Measurements from ENCODE around the gene TMEM151B. TPM values are rescaled to one million over a fixed set of nuclear protein-coding genes. Genes with fewer than 3 reads are reported as not detected.
A peak's percentile ranks its signal among the peaks of the same experiment; 100 is the strongest.

TMEM151B gene
- total RNA-seq, 1 experiment from 2014 or later: 0.04 TPM

- Histone ChIP-seq H3K4me1 (ENCODE audit: low read length) (no peaks in the 10 kb centered on the region), H3K4me2 (ENCODE audit: low read depth, low read length, poor library complexity, severe bottlenecking) (no peak overlapping the region), H3K36me3 (ENCODE audit: insufficient read depth, low read length) (no peaks in the 10 kb centered on the region), H3K9ac (ENCODE audit: low read length) (no peak overlapping the region), H2AFZ (ENCODE audit: low read length) (no peak overlapping the region), H4K20me1 (ENCODE audit: insufficient read depth, low read depth, low read length) (no peaks in the 10 kb centered on the region), H3K9me2 (replicated peaks; ENCODE audit: insufficient read depth, low read length) (no peaks in the 10 kb centered on the region), H3K4me3 (ENCODE audit: low read length) (no peak overlapping the region), H3K79me2 (ENCODE audit: low read length) (no peaks in the 10 kb centered on the region), H3K27me3 (ENCODE audit: low read length) (no peaks in the 10 kb centered on the region), H3K9me3 (ENCODE audit: low read length) (no peaks in the 10 kb centered on the region), H3K27ac (ENCODE audit: low read length) (no peak overlapping the region)
- no peak for DNase-seq
Measured at GRCh38 chr6:44302856-44303255, 32.6 kb downstream of the TMEM151B start.

DNA sequence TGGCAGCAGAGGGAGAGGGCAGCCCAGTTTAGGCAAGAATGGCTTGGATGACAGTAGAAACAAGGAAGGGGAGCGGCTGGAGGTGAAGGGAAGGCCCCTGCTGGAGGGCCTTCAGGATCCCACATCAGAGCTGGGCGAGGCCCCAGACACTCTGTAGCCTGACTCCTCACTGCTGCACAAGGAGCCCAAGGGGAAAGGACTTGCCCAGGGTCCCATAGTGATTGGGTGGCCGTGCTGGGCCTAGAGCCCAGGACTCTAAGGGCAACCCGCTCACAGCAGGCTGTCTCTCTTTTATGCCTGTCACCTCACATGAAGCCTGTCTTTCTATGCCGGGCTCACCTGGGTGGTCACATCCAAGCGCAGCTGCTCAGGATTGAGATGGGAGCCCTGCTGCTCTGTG, 33.6 kb downstream of the TMEM151B start:
- Histone ChIP-seq H3K4me3 (ENCODE audit: low read length) (no peak overlapping the region), H2AFZ (ENCODE audit: low read length) (no peak overlapping the region), H3K36me3 (ENCODE audit: insufficient read depth, low read length) (no peaks in the 10 kb centered on the region), H3K9me2 (replicated peaks; ENCODE audit: insufficient read depth, low read length) (no peaks in the 10 kb centered on the region), H3K9ac (ENCODE audit: low read length) (no peak overlapping the region), H3K4me1 (ENCODE audit: low read length) (no peaks in the 10 kb centered on the region), H3K27me3 (ENCODE audit: low read length) (no peaks in the 10 kb centered on the region), H3K79me2 (ENCODE audit: low read length) (no peaks in the 10 kb centered on the region), H3K9me3 (ENCODE audit: low read length) (no peaks in the 10 kb centered on the region), H3K4me2 (ENCODE audit: low read depth, low read length, poor library complexity, severe bottlenecking) (no peak overlapping the region), H3K27ac (ENCODE audit: low read length) (no peak overlapping the region), H4K20me1 (ENCODE audit: insufficient read depth, low read depth, low read length) (no peaks in the 10 kb centered on the region)
- DNase-seq: no peak

GRCh38 chr6:44304282-44305199, 34.3 kb downstream of the TMEM151B start:
- peak; percentile 64 for DNase-seq

GRCh38 chr6:44305200-44305725, 35.0 kb downstream of the TMEM151B start:
- H3K4me1 ChIP-seq (ENCODE audit: low read length): no peaks in the 10 kb centered on the region
- no peaks in the 10 kb centered on the region for H4K20me1 ChIP-seq (ENCODE audit: insufficient read depth, low read depth, low read length)
- no peak overlapping the region for H3K4me2 ChIP-seq (ENCODE audit: low read depth, low read length, poor library complexity, severe bottlenecking)
- peaks cover 8% of the 10 kb centered on the region; the same call in 1 of the 2 replicates for H3K36me3 ChIP-seq (ENCODE audit: insufficient read depth, low read length)
- no peaks in the 10 kb centered on the region for H3K9me2 ChIP-seq (replicated peaks; ENCODE audit: insufficient read depth, low read length)
- H3K79me2 ChIP-seq (ENCODE audit: low read length): no peaks in the 10 kb centered on the region
- H2AFZ ChIP-seq (ENCODE audit: low read length): no peak overlapping the region
- no peaks in the 10 kb centered on the region for H3K9me3 ChIP-seq (ENCODE audit: low read length)
- H3K27me3 ChIP-seq (ENCODE audit: low read length): no peaks in the 10 kb centered on the region
- no peak for DNase-seq
- no peak overlapping the region for H3K27ac ChIP-seq (ENCODE audit: low read length)
- H3K4me3 ChIP-seq (ENCODE audit: low read length): no peak overlapping the region
- H3K9ac ChIP-seq (ENCODE audit: low read length): no peak overlapping the region

More at GRCh38 chr6:44304282-44305199, 34.3 kb downstream of the TMEM151B start:
- Histone ChIP-seq H3K4me1 (ENCODE audit: low read length) (no peaks in the 10 kb centered on the region), H3K4me2 (ENCODE audit: low read depth, low read length, poor library complexity, severe bottlenecking) (no peak overlapping the region), H4K20me1 (ENCODE audit: insufficient read depth, low read depth, low read length) (no peaks in the 10 kb centered on the region), H2AFZ (ENCODE audit: low read length) (no peak overlapping the region), H3K9me2 (replicated peaks; ENCODE audit: insufficient read depth, low read length) (no peaks in the 10 kb centered on the region), H3K36me3 (ENCODE audit: insufficient read depth, low read length) (peaks cover 1% of the 10 kb centered on the region; the same call in 1 of the 2 replicates), H3K9ac (ENCODE audit: low read length) (no peak overlapping the region), H3K9me3 (ENCODE audit: low read length) (no peaks in the 10 kb centered on the region), H3K27ac (ENCODE audit: low read length) (no peak overlapping the region), H3K27me3 (ENCODE audit: low read length) (no peaks in the 10 kb centered on the region), H3K4me3 (ENCODE audit: low read length) (no peak overlapping the region), H3K79me2 (ENCODE audit: low read length) (no peaks in the 10 kb centered on the region)

- H3K27ac ChIP-seq (ENCODE audit: low read length): no peak overlapping the region
- H3K9me3 ChIP-seq (ENCODE audit: low read length): no peaks in the 10 kb centered on the region
- no peak overlapping the region for H2AFZ ChIP-seq (ENCODE audit: low read length)
- no peak overlapping the region for H3K9ac ChIP-seq (ENCODE audit: low read length)
- no peak overlapping the region for H3K4me2 ChIP-seq (ENCODE audit: low read depth, low read length, poor library complexity, severe bottlenecking)
- no peak for DNase-seq
- H3K9me2 ChIP-seq (replicated peaks; ENCODE audit: insufficient read depth, low read length): no peaks in the 10 kb centered on the region
- peaks cover 3% of the 10 kb centered on the region for H3K4me1 ChIP-seq (ENCODE audit: low read length)
- peaks cover 9% of the 10 kb centered on the region; the same call in 1 of the 2 replicates for H3K36me3 ChIP-seq (ENCODE audit: insufficient read depth, low read length)
- peaks cover 5% of the 10 kb centered on the region for H3K79me2 ChIP-seq (ENCODE audit: low read length)
- no peak overlapping the region for H3K4me3 ChIP-seq (ENCODE audit: low read length)
- H4K20me1 ChIP-seq (ENCODE audit: insufficient read depth, low read depth, low read length): no peaks in the 10 kb centered on the region
- no peaks in the 10 kb centered on the region for H3K27me3 ChIP-seq (ENCODE audit: low read length)
Measured at GRCh38 chr6:44306710-44307109, 36.5 kb downstream of the TMEM151B start.

GRCh38 chr6:44307217-44307616, 37.0 kb downstream of the TMEM151B start:
- Histone ChIP-seq H3K4me1 (ENCODE audit: low read length) (peaks cover 8% of the 10 kb centered on the region), H4K20me1 (ENCODE audit: insufficient read depth, low read depth, low read length) (no peaks in the 10 kb centered on the region), H3K27me3 (ENCODE audit: low read length) (no peaks in the 10 kb centered on the region), H3K79me2 (ENCODE audit: low read length) (peaks cover 10% of the 10 kb centered on the region), H3K9me2 (replicated peaks; ENCODE audit: insufficient read depth, low read length) (no peaks in the 10 kb centered on the region), H2AFZ (ENCODE audit: low read length) (no peak overlapping the region), H3K4me2 (ENCODE audit: low read depth, low read length, poor library complexity, severe bottlenecking) (no peak overlapping the region), H3K9me3 (ENCODE audit: low read length) (no peaks in the 10 kb centered on the region), H3K9ac (ENCODE audit: low read length) (no peak overlapping the region), H3K27ac (ENCODE audit: low read length) (no peak overlapping the region), H3K4me3 (ENCODE audit: low read length) (no peak overlapping the region), H3K36me3 (ENCODE audit: insufficient read depth, low read length) (peaks cover 9% of the 10 kb centered on the region; the same call in 1 of the 2 replicates)
- DNase-seq: no peak

DNA sequence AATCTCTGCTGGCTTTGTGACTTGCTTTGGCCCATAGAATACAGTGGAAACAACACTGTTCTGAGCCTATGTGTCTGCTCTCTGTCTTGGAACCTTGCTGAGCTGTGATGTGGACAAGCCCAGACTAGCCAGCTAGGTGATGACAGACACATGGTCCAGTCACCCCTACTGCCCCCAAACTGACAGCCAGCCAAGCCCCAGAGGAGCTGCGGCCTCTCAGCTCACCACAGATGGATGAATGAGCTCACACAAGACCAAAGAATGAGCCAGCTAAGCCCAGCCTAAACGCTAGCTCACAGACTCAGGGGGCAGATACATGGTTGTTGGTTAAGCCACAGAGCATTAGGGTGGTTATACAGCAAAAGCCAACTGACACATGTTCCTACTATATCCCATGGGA, 38.8 kb downstream of the TMEM151B start:
- Histone ChIP-seq H3K9me3 (ENCODE audit: low read length) (no peaks in the 10 kb centered on the region), H3K9me2 (replicated peaks; ENCODE audit: insufficient read depth, low read length) (no peaks in the 10 kb centered on the region), H3K9ac (ENCODE audit: low read length) (no peak overlapping the region), H3K27ac (ENCODE audit: low read length) (no peak overlapping the region), H3K4me3 (ENCODE audit: low read length) (no peak overlapping the region), H2AFZ (ENCODE audit: low read length) (no peak overlapping the region), H3K36me3 (ENCODE audit: insufficient read depth, low read length) (peaks cover 9% of the 10 kb centered on the region; the same call in 1 of the 2 replicates), H4K20me1 (ENCODE audit: insufficient read depth, low read depth, low read length) (no peaks in the 10 kb centered on the region), H3K79me2 (ENCODE audit: low read length) (peaks cover 18% of the 10 kb centered on the region), H3K4me2 (ENCODE audit: low read depth, low read length, poor library complexity, severe bottlenecking) (no peak overlapping the region), H3K4me1 (ENCODE audit: low read length) (peaks cover 11% of the 10 kb centered on the region), H3K27me3 (ENCODE audit: low read length) (no peaks in the 10 kb centered on the region)
- DNase-seq: no peak

DNA sequence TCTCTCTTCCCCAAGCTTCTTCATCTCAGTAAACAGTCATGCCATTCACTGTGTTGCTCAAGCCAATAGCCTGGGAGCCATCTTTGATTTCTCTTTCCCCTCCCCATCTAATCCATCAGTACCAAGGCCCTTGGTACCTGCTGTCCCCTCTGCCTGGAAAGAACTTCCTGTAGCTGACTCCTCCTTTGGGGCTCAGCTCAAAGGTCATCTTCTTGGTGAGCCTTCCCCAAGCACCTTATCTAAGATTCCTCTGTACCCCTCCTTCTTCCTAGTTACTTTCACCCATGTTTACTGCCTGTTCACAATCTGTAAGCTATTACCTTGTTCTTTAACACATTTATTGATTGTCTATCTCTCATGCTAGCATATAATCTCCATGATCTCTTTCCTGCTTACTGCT, 39.4 kb downstream of the TMEM151B start:
- Histone ChIP-seq H4K20me1 (ENCODE audit: insufficient read depth, low read depth, low read length) (no peaks in the 10 kb centered on the region), H3K79me2 (ENCODE audit: low read length) (peaks cover 18% of the 10 kb centered on the region), H3K27ac (ENCODE audit: low read length) (no peak overlapping the region), H3K9ac (ENCODE audit: low read length) (no peak overlapping the region), H3K4me1 (ENCODE audit: low read length) (peaks cover 11% of the 10 kb centered on the region), H3K9me3 (ENCODE audit: low read length) (no peaks in the 10 kb centered on the region), H2AFZ (ENCODE audit: low read length) (no peak overlapping the region), H3K9me2 (replicated peaks; ENCODE audit: insufficient read depth, low read length) (no peaks in the 10 kb centered on the region), H3K4me3 (ENCODE audit: low read length) (no peak overlapping the region), H3K4me2 (ENCODE audit: low read depth, low read length, poor library complexity, severe bottlenecking) (no peak overlapping the region), H3K27me3 (ENCODE audit: low read length) (no peaks in the 10 kb centered on the region), H3K36me3 (ENCODE audit: insufficient read depth, low read length) (peaks cover 9% of the 10 kb centered on the region; the same call in 1 of the 2 replicates)
- DNase-seq: no peak
